CD14-positive monocyte (primary cell): ENCODE measurements around the gene OR5K2. TPM values are rescaled to one million over a fixed set of nuclear protein-coding genes. Genes with fewer than 3 reads are reported as not detected.

Experiments used
- DNase-seq, 3 donors: peaks; one replicate each; pipeline ENCODE4 v3.0.0-alpha.2; 2011 to 2022
- H2AFZ ChIP-seq: 2 replicates; pipeline ENCODE4 v1.6.0; 2012; ENCODE audit warnings: mild to moderate bottlenecking, low read depth, low read length, inconsistent platforms; ENCODE audit not compliant: insufficient read depth, poor library complexity, severe bottlenecking
- H3K27ac ChIP-seq, 2 donors: 1 replicate in 1 of 2; 2 replicates in 1 of 2; pipeline ENCODE4 v1.5.1; 2012 to 2013; ENCODE audit warnings: low read length in 2 of 2, control low read depth in 1 of 2, inconsistent platforms in 1 of 2, low read depth in 1 of 2, mild to moderate bottlenecking in 1 of 2
- H3K27me3 ChIP-seq, 2 donors: one replicate each; pipeline versions ENCODE4 v1.6.0 to v1.6.1; 2011 to 2013; ENCODE audit warnings: low read length in 2 of 2; ENCODE audit not compliant: control insufficient read depth in 2 of 2, insufficient read depth in 2 of 2
- H3K36me3 ChIP-seq, 2 donors: replicated peaks in 1 of 2; 1 replicate in 1 of 2; 2 replicates in 1 of 2; pipeline versions ENCODE4 v1.5.1 to v1.6.1; 2012 to 2013; ENCODE audit warnings: low read length in 2 of 2, control low read depth in 1 of 2, inconsistent platforms in 1 of 2, mild to moderate bottlenecking in 1 of 2; ENCODE audit not compliant: insufficient read depth in 2 of 2, control insufficient read depth in 1 of 2
- H3K4me1 ChIP-seq, 2 donors: 1 replicate in 1 of 2; 2 replicates in 1 of 2; pipeline versions ENCODE4 v1.5.1 to v1.6.1; 2012 to 2013; ENCODE audit warnings: low read length in 2 of 2, control low read depth in 1 of 2, inconsistent platforms in 1 of 2, mild to moderate bottlenecking in 1 of 2, moderate library complexity in 1 of 2; ENCODE audit not compliant: insufficient read depth in 2 of 2, control insufficient read depth in 1 of 2
- H3K4me2 ChIP-seq: replicated peaks from 2 replicates; pipeline ENCODE3; 2012; ENCODE audit warnings: low read length, moderate library complexity, mild to moderate bottlenecking; ENCODE audit not compliant: poor library complexity, severe bottlenecking; ENCODE audit errors: extremely low read depth
- H3K4me3 ChIP-seq, 3 experiments: fragments of 200-600 bp in 1 of 3; sonication (generic) in 1 of 3; replicated peaks in 1 of 3; 1 replicate in 2 of 3; 2 replicates in 1 of 3; pipeline ENCODE4 v1.5.1; 2011 to 2013; ENCODE audit warnings: low read length in 3 of 3, mild to moderate bottlenecking in 3 of 3, control low read depth in 2 of 3, low read depth in 2 of 3, inconsistent platforms in 1 of 3, moderate library complexity in 1 of 3
- H3K79me2 ChIP-seq: 2 replicates; pipeline ENCODE4 v1.6.0; 2012; ENCODE audit warnings: mild to moderate bottlenecking, control low read depth, inconsistent platforms, low read length, moderate library complexity; ENCODE audit not compliant: insufficient read depth
- H3K9ac ChIP-seq: 2 replicates; pipeline ENCODE4 v1.6.0; 2017; ENCODE audit warnings: low read length, mild to moderate bottlenecking; ENCODE audit not compliant: insufficient read depth, poor library complexity, severe bottlenecking
- H3K9me3 ChIP-seq, 2 donors: replicated peaks in 1 of 2; 1 replicate in 1 of 2; 2 replicates in 1 of 2; pipeline versions ENCODE4 v1.5.1 to v1.6.1; 2012 to 2013; ENCODE audit warnings: low read length in 2 of 2, control low read depth in 1 of 2; ENCODE audit not compliant: control insufficient read depth in 1 of 2, insufficient read depth in 1 of 2
- H4K20me1 ChIP-seq: 2 replicates; pipeline ENCODE4 v1.6.0; 2012; ENCODE audit warnings: mild to moderate bottlenecking, low read length, control low read depth, moderate library complexity; ENCODE audit not compliant: insufficient read depth
- H3K27ac Mint-ChIP-seq, 7 donors: one replicate each; pipeline ENCODE4 v1.8.0; 2020; ENCODE audit warnings: mild to moderate bottlenecking in 7 of 7, mixed read lengths in 7 of 7, moderate library complexity in 6 of 7, inconsistent platforms in 2 of 7
- H3K27me3 Mint-ChIP-seq, 3 donors: one replicate each; pipeline ENCODE4 v1.8.0; 2021 to 2022; ENCODE audit warnings: low read depth in 3 of 3, mild to moderate bottlenecking in 3 of 3, mixed read lengths in 3 of 3, moderate library complexity in 3 of 3, inconsistent platforms in 1 of 3
- H3K36me3 Mint-ChIP-seq, 2 donors: one replicate each; pipeline ENCODE4 v1.8.0; 2020; ENCODE audit warnings: mixed read lengths in 2 of 2, inconsistent platforms in 1 of 2, mild to moderate bottlenecking in 1 of 2
- H3K4me1 Mint-ChIP-seq: one replicate; pipeline ENCODE4 v1.8.0; 2020; ENCODE audit warnings: mild to moderate bottlenecking, mixed read lengths
- H3K4me3 Mint-ChIP-seq, 2 donors: one replicate each; pipeline ENCODE4 v1.8.0; 2020; ENCODE audit warnings: mild to moderate bottlenecking in 2 of 2, mixed read lengths in 2 of 2, moderate library complexity in 1 of 2
- H3K9me3 Mint-ChIP-seq, 7 donors: one replicate each; pipeline ENCODE4 v1.8.0; 2020 to 2022; ENCODE audit warnings: mixed read lengths in 7 of 7, mild to moderate bottlenecking in 6 of 7, moderate library complexity in 6 of 7, inconsistent platforms in 2 of 7
- WGBS: methylation state at CpG from one replicate; pipeline ENCODE4 v1.1.5; 2013; ENCODE audit warnings: missing lambda C conversion rate; ENCODE audit not compliant: insufficient coverage; 5-methylcytosine and 5-hydroxymethylcytosine counted together
- intact Hi-C, 2 donors: fragments of 100-400 bp; cut with micrococcal nuclease; formaldehyde crosslinking; loops; one replicate each; pipeline versions ENCODE4 v1.15.0 to v1.15.1; 2023
- polyA plus RNA-seq, 3 donors: library from polyadenylated mRNA; depleted of rRNA in 1 of 3; unstranded in 2 of 3; stranded (reverse) in 1 of 3; fragments of 300-500 nt in 2 of 3; fragments of >200 nt in 1 of 3; fragmentation: Illumina TruSeq in 2 of 3; gene quantifications; 1 replicate in 2 of 3; 2 replicates in 1 of 3; pipeline ENCODE4 v1.2.3, GENCODE V29; 2012 to 2021
- TF ChIP-seq, protein P1 (sequence below): fragments of 200-600 bp; IDR thresholded peaks from one replicate; pipeline ENCODE4 v1.8.0; 2022; ENCODE audit warnings: antibody characterized with exemption, mild to moderate bottlenecking

The OR5K2 gene
- polyA plus RNA-seq, 3 donors, result not detected

- Histone ChIP-seq H3K27me3 (no peaks in the 10 kb centered on the region), H3K79me2 (no peaks in the 10 kb centered on the region), H3K27ac (no peak overlapping the region), H3K9me3 (no peaks in the 10 kb centered on the region), H3K36me3 (peaks cover 0 to 23% of the 10 kb centered on the region in 2 donors), H3K4me3 (no peak overlapping the region), H3K4me2 (no peak overlapping the region), H3K9ac (no peak overlapping the region), H4K20me1 (no peaks in the 10 kb centered on the region), H3K4me1 (peaks cover 6 to 9% of the 10 kb centered on the region in 2 donors), H2AFZ (no peak overlapping the region)
- H3K36me3 Mint-ChIP-seq, result peaks cover 25 to 33% of the 10 kb centered on the region in 2 donors
- TF ChIP-seq, protein P1, sequence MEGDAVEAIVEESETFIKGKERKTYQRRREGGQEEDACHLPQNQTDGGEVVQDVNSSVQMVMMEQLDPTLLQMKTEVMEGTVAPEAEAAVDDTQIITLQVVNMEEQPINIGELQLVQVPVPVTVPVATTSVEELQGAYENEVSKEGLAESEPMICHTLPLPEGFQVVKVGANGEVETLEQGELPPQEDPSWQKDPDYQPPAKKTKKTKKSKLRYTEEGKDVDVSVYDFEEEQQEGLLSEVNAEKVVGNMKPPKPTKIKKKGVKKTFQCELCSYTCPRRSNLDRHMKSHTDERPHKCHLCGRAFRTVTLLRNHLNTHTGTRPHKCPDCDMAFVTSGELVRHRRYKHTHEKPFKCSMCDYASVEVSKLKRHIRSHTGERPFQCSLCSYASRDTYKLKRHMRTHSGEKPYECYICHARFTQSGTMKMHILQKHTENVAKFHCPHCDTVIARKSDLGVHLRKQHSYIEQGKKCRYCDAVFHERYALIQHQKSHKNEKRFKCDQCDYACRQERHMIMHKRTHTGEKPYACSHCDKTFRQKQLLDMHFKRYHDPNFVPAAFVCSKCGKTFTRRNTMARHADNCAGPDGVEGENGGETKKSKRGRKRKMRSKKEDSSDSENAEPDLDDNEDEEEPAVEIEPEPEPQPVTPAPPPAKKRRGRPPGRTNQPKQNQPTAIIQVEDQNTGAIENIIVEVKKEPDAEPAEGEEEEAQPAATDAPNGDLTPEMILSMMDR, result no peak
- no peak for DNase-seq
- peak overlapping the region in 1 of 7 donors; percentile 7 for H3K27ac Mint-ChIP-seq
- intact Hi-C loops, result no loop called here
- H3K9me3 Mint-ChIP-seq, result peaks cover 0 to 5% (median 0%) of the 10 kb centered on the region in 7 donors
- 100% methylated on average over 2 of the region's 2 CpGs for WGBS
- no peaks in the 10 kb centered on the region for H3K27me3 Mint-ChIP-seq
- H3K4me3 Mint-ChIP-seq, result no peak overlapping the region
- peaks cover 13% of the 10 kb centered on the region for H3K4me1 Mint-ChIP-seq
Measured at GRCh38 chr3:98508582-98508981, 11.1 kb downstream of the OR5K2 start.

GRCh38 chr3:98512576-98512975 lies 15.1 kb downstream of the OR5K2 start:
- Mint-ChIP-seq H3K27me3 (no peaks in the 10 kb centered on the region), H3K27ac (peak overlapping the region in 5 of 7 donors; percentile 4 to 40 (median 14)), H3K9me3 (no peaks in the 10 kb centered on the region), H3K4me3 (no peak overlapping the region), H3K36me3 (peaks cover 53 to 55% of the 10 kb centered on the region in 2 donors), H3K4me1 (peaks cover 16% of the 10 kb centered on the region)
- H3K27ac ChIP-seq, result peak overlapping the region in 1 of 2 donors; percentile 51
- TF ChIP-seq, protein P1, result no peak
- H3K4me1 ChIP-seq, result peaks cover 6 to 11% of the 10 kb centered on the region in 2 donors
- intact Hi-C loops, result no loop called here
- no peaks in the 10 kb centered on the region for H3K27me3 ChIP-seq
- no peak overlapping the region for H3K9ac ChIP-seq
- no peaks in the 10 kb centered on the region for H3K79me2 ChIP-seq
- no peak overlapping the region for H3K4me3 ChIP-seq
- 100% methylated on average over 1 of the region's 4 CpGs for WGBS
- H3K4me2 ChIP-seq, result no peak overlapping the region
- H4K20me1 ChIP-seq, result no peaks in the 10 kb centered on the region
- no peaks in the 10 kb centered on the region for H3K9me3 ChIP-seq
- DNase-seq, result no peak
- H3K36me3 ChIP-seq, result peaks cover 22 to 54% of the 10 kb centered on the region in 2 donors
- no peak overlapping the region for H2AFZ ChIP-seq
